ENCODE data around the gene FDX1.

FDX1 gene

GRCh38 chr11:110431051-110431672 lies 1.4 kb downstream of the FDX1 start:
- peak; percentile 18 for DNase-seq (ENCODE audit: low read depth)

GRCh38 chr11:110431674-110432073 lies 1.9 kb downstream of the FDX1 start:
- no peak for DNase-seq (ENCODE audit: low read depth)

GRCh38 chr11:110432713-110433392 lies 3.1 kb downstream of the FDX1 start:
- peak; percentile 19 for DNase-seq (ENCODE audit: low read depth)

- DNase-seq (ENCODE audit: low read depth): peak; percentile 42
Observed at GRCh38 chr11:110433393-110434333, 3.9 kb downstream of the FDX1 start.

- DNase-seq (ENCODE audit: low read depth): no peak
Observed at GRCh38 chr11:110434952-110435779, 5.4 kb downstream of the FDX1 start.

- no peak for DNase-seq (ENCODE audit: low read depth)
Observed at GRCh38 chr11:110435780-110436717, 6.3 kb downstream of the FDX1 start.

- DNase-seq (ENCODE audit: low read depth): peak; percentile 8
Observed at GRCh38 chr11:110438017-110438416, 8.3 kb downstream of the FDX1 start.

- peak; percentile 25 for DNase-seq (ENCODE audit: low read depth)
Observed at GRCh38 chr11:110445437-110445836, 15.7 kb downstream of the FDX1 start.

GRCh38 chr11:110446061-110446460 lies 16.3 kb downstream of the FDX1 start:
- DNase-seq (ENCODE audit: low read depth): no peak

GRCh38 chr11:110446594-110446993 lies 16.8 kb downstream of the FDX1 start:
- DNase-seq (ENCODE audit: low read depth): no peak

GRCh38 chr11:110447343-110447742 lies 17.6 kb downstream of the FDX1 start:
- DNase-seq (ENCODE audit: low read depth): no peak

- DNase-seq (ENCODE audit: low read depth): no peak
Observed at GRCh38 chr11:110447897-110448745, 18.4 kb downstream of the FDX1 start.

- DNase-seq (ENCODE audit: low read depth): no peak
Observed at GRCh38 chr11:110450246-110450645, 20.5 kb downstream of the FDX1 start.

GRCh38 chr11:110452720-110453119 lies 23.0 kb downstream of the FDX1 start:
- no peak for DNase-seq (ENCODE audit: low read depth)

GRCh38 chr11:110453684-110454354 lies 24.1 kb downstream of the FDX1 start:
- peak; percentile 13 for DNase-seq (ENCODE audit: low read depth)

- no peak for DNase-seq (ENCODE audit: low read depth)
Observed at GRCh38 chr11:110454609-110455008, 24.9 kb downstream of the FDX1 start.

- no peak for DNase-seq (ENCODE audit: low read depth)
Observed at GRCh38 chr11:110455718-110456117, 26.0 kb downstream of the FDX1 start.

- peak; percentile 56 for DNase-seq (ENCODE audit: low read depth)
Observed at GRCh38 chr11:110463153-110463552, 33.4 kb downstream of the FDX1 start.

GRCh38 chr11:110465231-110465630 lies 35.5 kb downstream of the FDX1 start:
- DNase-seq (ENCODE audit: low read depth): no peak

Measured in EH (cell line).